HepG2 (cell line): ENCODE data around the gene SRP19. TPM values are rescaled to one million over a fixed set of nuclear protein-coding genes. Genes with fewer than 3 reads are reported as not detected.

Source experiments
- ARID4A ChIP-seq: sonication (generic); formaldehyde crosslinking; IDR thresholded peaks from 2 replicates; pipeline ENCODE4 v1.5.0; 2020; ENCODE audit warnings: mild to moderate bottlenecking, missing genetic modification reagents, borderline replicate concordance
- BHLHE40 ChIP-seq: IDR thresholded peaks from 2 replicates; pipeline ENCODE4 v1.6.1; 2011; ENCODE audit warnings: low read length, improper control_type of control experiment
- FOSL1 ChIP-seq: sonication (generic); formaldehyde crosslinking; IDR thresholded peaks from 2 replicates; pipeline ENCODE4 v1.9.0; 2021; ENCODE audit warnings: missing genetic modification reagents, borderline replicate concordance
- FOXO1 ChIP-seq: sonication (generic); formaldehyde crosslinking; IDR thresholded peaks from 2 replicates; pipeline ENCODE4 v1.4.0; 2020; ENCODE audit warnings: missing genetic modification reagents
- IKZF4 ChIP-seq: sonication (generic); formaldehyde crosslinking; IDR thresholded peaks from 2 replicates; pipeline ENCODE4 v1.5.1; 2020; ENCODE audit warnings: borderline replicate concordance, mild to moderate bottlenecking, low read depth, missing genetic modification reagents; ENCODE audit errors: not compliant biosample characterization
- JUNB ChIP-seq: sonication (generic); formaldehyde crosslinking; IDR thresholded peaks from 2 replicates; pipeline ENCODE4 v1.8.0; 2022; ENCODE audit warnings: missing genetic modification reagents, mild to moderate bottlenecking, borderline replicate concordance
- KDM5A ChIP-seq: fragments of 200-600 bp; sonication (generic); IDR thresholded peaks from 2 replicates; pipeline ENCODE4 v1.7.0; 2018; ENCODE audit warnings: antibody characterized with exemption, mild to moderate bottlenecking, low read length, borderline replicate concordance
- KLF15 ChIP-seq: sonication (generic); formaldehyde crosslinking; IDR thresholded peaks from 2 replicates; pipeline ENCODE4 v1.8.1; 2023; ENCODE audit warnings: borderline replicate concordance, mild to moderate bottlenecking, inconsistent platforms, missing genetic modification reagents, mixed read lengths
- LBX2 ChIP-seq: sonication (generic); formaldehyde crosslinking; IDR thresholded peaks from 2 replicates; pipeline ENCODE4 v1.5.0; 2020; ENCODE audit warnings: missing genetic modification reagents, mild to moderate bottlenecking, borderline replicate concordance
- MEF2D ChIP-seq: sonication (generic); formaldehyde crosslinking; IDR thresholded peaks from 2 replicates; pipeline ENCODE4 v1.5.1; 2020; ENCODE audit warnings: mild to moderate bottlenecking, missing genetic modification reagents
- RORA ChIP-seq: sonication (generic); formaldehyde crosslinking; IDR thresholded peaks from 2 replicates; pipeline ENCODE4 v1.5.0; 2020; ENCODE audit warnings: mild to moderate bottlenecking, missing genetic modification reagents, moderate library complexity
- SRF ChIP-seq: IDR thresholded peaks from 2 replicates; pipeline ENCODE4 v1.6.1; 2011; ENCODE audit warnings: mild to moderate bottlenecking, low read depth, low read length, moderate library complexity
- SYNCRIP ChIP-seq: fragments of 200-400 bp; formaldehyde crosslinking; IDR thresholded peaks from 2 replicates; pipeline ENCODE4 v1.6.1; 2018; ENCODE audit warnings: mild to moderate bottlenecking, low read depth, low read length; ENCODE audit not compliant: insufficient read depth
- UBTF ChIP-seq: sonication (generic); formaldehyde crosslinking; IDR thresholded peaks from 2 replicates; pipeline ENCODE4 v1.4.0; 2020; ENCODE audit warnings: mild to moderate bottlenecking, missing genetic modification reagents
- ZBTB20 ChIP-seq: sonication (generic); formaldehyde crosslinking; IDR thresholded peaks from 2 replicates; pipeline ENCODE4 v1.8.1; 2023; ENCODE audit warnings: missing genetic modification reagents, low read depth, mild to moderate bottlenecking, borderline replicate concordance
- ZFP36L2 ChIP-seq: sonication (generic); formaldehyde crosslinking; IDR thresholded peaks from 2 replicates; pipeline ENCODE4 v1.4.0; 2020; ENCODE audit warnings: missing genetic modification reagents
- ZMYM4 ChIP-seq: sonication (generic); formaldehyde crosslinking; IDR thresholded peaks from 2 replicates; pipeline ENCODE4 v1.8.1; 2023; ENCODE audit warnings: mild to moderate bottlenecking, missing genetic modification reagents
- ZNF350 ChIP-seq: sonication (generic); formaldehyde crosslinking; IDR thresholded peaks from 2 replicates; pipeline ENCODE4 v1.4.0; 2020; ENCODE audit warnings: mild to moderate bottlenecking, low read depth, missing genetic modification reagents, borderline replicate concordance
- ZNF354B ChIP-seq: sonication (generic); formaldehyde crosslinking; IDR thresholded peaks from 2 replicates; pipeline ENCODE4 v1.8.0; 2022; ENCODE audit warnings: mild to moderate bottlenecking, missing genetic modification reagents
- ZNF362 ChIP-seq: sonication (generic); formaldehyde crosslinking; IDR thresholded peaks from 2 replicates; pipeline ENCODE4 v1.4.0; 2020; ENCODE audit warnings: missing genetic modification reagents, mild to moderate bottlenecking, borderline replicate concordance
- ZNF569 ChIP-seq: sonication (generic); formaldehyde crosslinking; IDR thresholded peaks from 2 replicates; pipeline ENCODE4 v1.5.0; 2020; ENCODE audit warnings: mild to moderate bottlenecking, missing genetic modification reagents, moderate library complexity, borderline replicate concordance
- polyA plus RNA-seq, 8 experiments: library from polyadenylated mRNA; depleted of rRNA in 3 of 8; stranded (reverse) in 7 of 8; unstranded in 1 of 8; fragments of >200 nt; fragmentation: Illumina TruSeq in 4 of 8; extraction: Trizol in 4 of 8; gene quantifications; 2 replicates each; pipeline versions ENCODE4 v1.2.1 to v1.2.3, GENCODE V29; 2011 to 2016; ENCODE audit warnings: low read depth in 4 of 8, missing spikeins in 1 of 8, mixed read lengths in 1 of 8; ENCODE audit not compliant: insufficient read depth in 1 of 8
- total RNA-seq, 5 experiments: library from RNA; depleted of rRNA; stranded (reverse); fragments of >200 nt; fragmentation: Illumina TruSeq; extraction: Trizol; gene quantifications; 2 replicates each; pipeline ENCODE4 v1.2.3, GENCODE V29; 2016; ENCODE audit warnings: low read depth in 1 of 5

The SRP19 gene
- total and polyA plus RNA-seq, 2 of the 13 experiments (the other 11 are each of a cell fraction or from before 2014, with no cell fraction given) = 46.9 to 143 TPM

- peak; percentile 59 for TF ChIP-seq KLF15 (CRISPR knock-in tag)
- no peak for TF ChIP-seq LBX2 (CRISPR knock-in tag)
- TF ChIP-seq ZNF569 (CRISPR knock-in tag) = peak; percentile 30; the same call in 1 of the 2 replicates
- no peak; the same call in 1 of the 2 replicates for TF ChIP-seq ZNF362 (CRISPR knock-in tag)
- TF ChIP-seq SRF = no peak
- TF ChIP-seq UBTF = peak; percentile 30; the same call in 1 of the 2 replicates
- no peak for TF ChIP-seq BHLHE40
- peak; percentile 86 for TF ChIP-seq MEF2D (CRISPR knock-in tag)
- no peak for TF ChIP-seq RORA (CRISPR knock-in tag)
- peak; percentile 95 for TF ChIP-seq ZMYM4 (CRISPR knock-in tag)
- TF ChIP-seq KDM5A = peak; percentile 95
- TF ChIP-seq SYNCRIP = no peak
- no peak; the same call in 1 of the 2 replicates for TF ChIP-seq FOXO1 (CRISPR knock-in tag)
- TF ChIP-seq ZNF354B (CRISPR knock-in tag) = no peak
- no peak for TF ChIP-seq ZFP36L2
- TF ChIP-seq FOSL1 (CRISPR knock-in tag) = peak; percentile 59; the same call in 1 of the 2 replicates
- TF ChIP-seq ZBTB20 (CRISPR knock-in tag) = peak; percentile 80
- TF ChIP-seq IKZF4 (CRISPR knock-in tag) = peak; percentile 80
- peak; percentile 77; the same call in 1 of the 2 replicates for TF ChIP-seq ARID4A (CRISPR knock-in tag)
- TF ChIP-seq ZNF350 (CRISPR knock-in tag) = peak; percentile 75; the same call in 1 of the 2 replicates
- no peak for TF ChIP-seq JUNB (CRISPR knock-in tag)
Observed at GRCh38 chr5:112860929-112861637, at the start of gene SRP19 (continued).
